AG04449 (cell line): ENCODE results near the gene CRYBA1.
A peak's percentile ranks its signal among the peaks of the same experiment; 100 is the strongest.

ENCODE experiments used
- CTCF ChIA-PET: fragments of 350-600 bp; formaldehyde crosslinking; extraction: SDS; loops from one replicate; lab custom pipeline; 2021; ENCODE audit warnings: antibody characterized with exemption; lab: Yijun Ruan, JAX
- POLR2A ChIA-PET: fragments of 400-600, 350-600 bp; formaldehyde crosslinking; extraction: SDS; loops from one replicate; lab custom pipeline; 2020; ENCODE audit warnings: antibody characterized with exemption, inconsistent platforms; lab: Yijun Ruan, JAX
- DNase-seq: peaks from one replicate; pipeline ENCODE4 v3.0.0-alpha.2; 2010; ENCODE audit warnings: low read depth, low spot score
- H3K4me3 ChIP-seq: 2 replicates; pipeline ENCODE4 v1.5.1; 2011; ENCODE audit warnings: low read depth, mild to moderate bottlenecking, control low read depth, low read length
- CTCF ChIP-seq: IDR thresholded peaks from one replicate; pipeline ENCODE4 v1.5.1; 2011; ENCODE audit warnings: mild to moderate bottlenecking, moderate library complexity, low read length, control low read depth, inconsistent platforms; ENCODE audit not compliant: insufficient read depth; ENCODE audit errors: missing control alignments

CRYBA1 gene

GRCh38 chr17:29235904-29236303 lies 10.8 kb upstream of the CRYBA1 start:
- no peak for DNase-seq
- CTCF ChIA-PET, result interaction anchor here (0.7 to 5.4 kb wide), 6 partner anchors 10 to 120 kb away, joined by 3 to 70 read pairs (median 3); no protein-coding TSS in a partner anchor
- no peak overlapping the region for H3K4me3 ChIP-seq
- POLR2A ChIA-PET, result no interaction called here
- no peak for TF ChIP-seq CTCF

- ChIA-PET POLR2A (interaction anchor here (0.6 to 0.7 kb wide), 2 partner anchors 19 to 880 kb away, joined by 3 read pairs; no protein-coding TSS in a partner anchor), CTCF (interaction anchor here (1.0 to 5.4 kb wide), 12 partner anchors 12 to 284 kb away, joined by 3 to 70 read pairs (median 4); partner anchors contain the start of gene MYO18A)
- TF ChIP-seq CTCF, result no peak
- no peak overlapping the region for H3K4me3 ChIP-seq
- no peak for DNase-seq
Observed at GRCh38 chr17:29237476-29238132, 9.1 kb upstream of the CRYBA1 start.

GRCh38 chr17:29238133-29238850 lies 8.4 kb upstream of the CRYBA1 start:
- no peak for DNase-seq
- no peak for TF ChIP-seq CTCF
- POLR2A ChIA-PET, result interaction anchor here (0.6 to 0.7 kb wide), 3 partner anchors 18 to 880 kb away, joined by 3 read pairs; no protein-coding TSS in a partner anchor

GRCh38 chr17:29240477-29240876 lies 6.2 kb upstream of the CRYBA1 start:
- ChIA-PET CTCF (interaction anchor here (0.8 to 4.9 kb wide), 14 partner anchors 10 to 129 kb away, joined by 3 to 40 read pairs (median 5); partner anchors contain the start of genes MYO18A and NUFIP2), POLR2A (interaction anchor here (1.0 to 3.0 kb wide), 5 partner anchors 10 to 52 kb away, joined by 3 to 18 read pairs (median 5); no protein-coding TSS in a partner anchor)
- TF ChIP-seq CTCF, result no peak
- DNase-seq, result no peak
- H3K4me3 ChIP-seq, result no peak overlapping the region

More at GRCh38 chr17:29238133-29238850, 8.4 kb upstream of the CRYBA1 start:
- H3K4me3 ChIP-seq, result no peak overlapping the region
- CTCF ChIA-PET, result interaction anchor here (1.0 to 2.0 kb wide), 11 partner anchors 12 to 285 kb away, joined by 3 to 21 read pairs (median 4); partner anchors contain the start of gene MYO18A

GRCh38 chr17:29240968-29241963 lies 5.4 kb upstream of the CRYBA1 start:
- ChIA-PET CTCF (interaction anchor here (0.6 to 4.9 kb wide), 18 partner anchors 10 to 129 kb away, joined by 3 to 40 read pairs (median 5); partner anchors contain the start of genes MYO18A and NUFIP2), POLR2A (interaction anchor here (1.0 to 3.0 kb wide), 6 partner anchors 9 to 53 kb away, joined by 3 to 18 read pairs (median 4); partner anchors contain the start of gene NUFIP2)
- DNase-seq, result peak; percentile 89
- H3K4me3 ChIP-seq, result no peak overlapping the region
- no peak for TF ChIP-seq CTCF
